HUES6 (cell line): ENCODE data around the gene CDK14.

Source experiments
- H3K27ac ChIP-seq: 2 replicates; pipeline ENCODE4 v1.7.0; 2013; ENCODE audit warnings: low read depth, mild to moderate bottlenecking, low read length, inconsistent platforms
- H3K27me3 ChIP-seq: 2 replicates; pipeline ENCODE4 v1.6.1; 2013; ENCODE audit warnings: low read length; ENCODE audit not compliant: control insufficient read depth, insufficient read depth
- H3K36me3 ChIP-seq: 2 replicates; pipeline ENCODE4 v1.6.1; 2013; ENCODE audit warnings: low read length; ENCODE audit not compliant: control insufficient read depth, insufficient read depth
- H3K4me1 ChIP-seq: 2 replicates; pipeline ENCODE4 v1.6.1; 2013; ENCODE audit warnings: low read length; ENCODE audit not compliant: control insufficient read depth, insufficient read depth
- H3K4me3 ChIP-seq: 2 replicates; pipeline ENCODE4 v1.5.1; 2013; ENCODE audit warnings: low read depth, low read length
- H3K9ac ChIP-seq: one replicate; pipeline ENCODE4 v1.6.1; 2013; ENCODE audit warnings: mild to moderate bottlenecking, low read length
- H3K9me3 ChIP-seq: 2 replicates; pipeline ENCODE4 v1.6.1; 2013; ENCODE audit warnings: low read depth, low read length; ENCODE audit not compliant: control insufficient read depth, insufficient read depth

Gene CDK14

GRCh38 chr7:90736968-90737939 is 141.1 kb downstream of the CDK14 start:
- Histone ChIP-seq H3K9ac (no peak overlapping the region), H3K9me3 (no peaks in the 10 kb centered on the region), H3K36me3 (no peaks in the 10 kb centered on the region), H3K4me3 (no peak overlapping the region), H3K27me3 (no peaks in the 10 kb centered on the region), H3K27ac (no peak overlapping the region), H3K4me1 (no peaks in the 10 kb centered on the region)

GRCh38 chr7:90738249-90738648 is 142.1 kb downstream of the CDK14 start:
- no peaks in the 10 kb centered on the region for H3K9me3 ChIP-seq
- H3K27me3 ChIP-seq: no peaks in the 10 kb centered on the region
- no peaks in the 10 kb centered on the region for H3K36me3 ChIP-seq
- H3K27ac ChIP-seq: no peak overlapping the region
- no peaks in the 10 kb centered on the region for H3K4me1 ChIP-seq
- H3K4me3 ChIP-seq: no peak overlapping the region
- no peak overlapping the region for H3K9ac ChIP-seq

- H3K9me3 ChIP-seq: no peaks in the 10 kb centered on the region
- H3K4me1 ChIP-seq: no peaks in the 10 kb centered on the region
- H3K27me3 ChIP-seq: no peaks in the 10 kb centered on the region
- H3K27ac ChIP-seq: no peak overlapping the region
- no peak overlapping the region for H3K9ac ChIP-seq
- H3K36me3 ChIP-seq: no peaks in the 10 kb centered on the region
- no peak overlapping the region for H3K4me3 ChIP-seq
Observed at GRCh38 chr7:90739716-90740115, 143.6 kb downstream of the CDK14 start.

- H3K27ac ChIP-seq: no peak overlapping the region
- no peak overlapping the region for H3K9ac ChIP-seq
- no peak overlapping the region for H3K4me3 ChIP-seq
- no peaks in the 10 kb centered on the region for H3K36me3 ChIP-seq
- H3K9me3 ChIP-seq: no peaks in the 10 kb centered on the region
- no peaks in the 10 kb centered on the region for H3K4me1 ChIP-seq
- H3K27me3 ChIP-seq: no peaks in the 10 kb centered on the region
Observed at GRCh38 chr7:90740386-90740785, 144.3 kb downstream of the CDK14 start.

GRCh38 chr7:90743626-90744025 is 147.5 kb downstream of the CDK14 start:
- H3K9ac ChIP-seq: no peak overlapping the region
- no peaks in the 10 kb centered on the region for H3K36me3 ChIP-seq
- no peak overlapping the region for H3K27ac ChIP-seq
- H3K9me3 ChIP-seq: no peaks in the 10 kb centered on the region
- no peaks in the 10 kb centered on the region for H3K27me3 ChIP-seq
- H3K4me1 ChIP-seq: no peaks in the 10 kb centered on the region
- no peak overlapping the region for H3K4me3 ChIP-seq

- Histone ChIP-seq H3K9me3 (no peaks in the 10 kb centered on the region), H3K36me3 (no peaks in the 10 kb centered on the region), H3K27me3 (no peaks in the 10 kb centered on the region), H3K9ac (no peak overlapping the region), H3K27ac (no peak overlapping the region), H3K4me1 (no peaks in the 10 kb centered on the region; the same call in 1 of the 2 replicates), H3K4me3 (no peak overlapping the region)
Observed at GRCh38 chr7:90747516-90747915, 151.4 kb downstream of the CDK14 start.

GRCh38 chr7:90749262-90749661 is 153.1 kb downstream of the CDK14 start:
- no peaks in the 10 kb centered on the region for H3K9me3 ChIP-seq
- H3K27me3 ChIP-seq: no peaks in the 10 kb centered on the region
- H3K9ac ChIP-seq: no peak overlapping the region
- no peak overlapping the region for H3K27ac ChIP-seq
- no peak overlapping the region for H3K4me3 ChIP-seq
- no peaks in the 10 kb centered on the region; the same call in 1 of the 2 replicates for H3K4me1 ChIP-seq
- no peaks in the 10 kb centered on the region for H3K36me3 ChIP-seq

GRCh38 chr7:90749774-90750173 is 153.7 kb downstream of the CDK14 start:
- no peak overlapping the region for H3K9ac ChIP-seq
- no peaks in the 10 kb centered on the region; the same call in 1 of the 2 replicates for H3K4me1 ChIP-seq
- H3K9me3 ChIP-seq: no peaks in the 10 kb centered on the region
- no peaks in the 10 kb centered on the region for H3K36me3 ChIP-seq
- no peaks in the 10 kb centered on the region for H3K27me3 ChIP-seq
- H3K4me3 ChIP-seq: no peak overlapping the region
- no peak overlapping the region for H3K27ac ChIP-seq

GRCh38 chr7:90751595-90751994 is 155.5 kb downstream of the CDK14 start:
- H3K4me1 ChIP-seq: no peaks in the 10 kb centered on the region; the same call in 1 of the 2 replicates
- H3K27ac ChIP-seq: no peak overlapping the region
- no peaks in the 10 kb centered on the region for H3K9me3 ChIP-seq
- no peak overlapping the region for H3K4me3 ChIP-seq
- no peak overlapping the region for H3K9ac ChIP-seq
- H3K36me3 ChIP-seq: no peaks in the 10 kb centered on the region
- no peaks in the 10 kb centered on the region for H3K27me3 ChIP-seq

- Histone ChIP-seq H3K36me3 (no peaks in the 10 kb centered on the region), H3K9me3 (no peaks in the 10 kb centered on the region), H3K9ac (no peak overlapping the region), H3K27me3 (no peaks in the 10 kb centered on the region), H3K4me3 (no peak overlapping the region), H3K4me1 (no peaks in the 10 kb centered on the region; the same call in 1 of the 2 replicates), H3K27ac (no peak overlapping the region)
Observed at GRCh38 chr7:90752051-90752450, 155.9 kb downstream of the CDK14 start.

GRCh38 chr7:90755041-90755440 is 158.9 kb downstream of the CDK14 start:
- Histone ChIP-seq H3K9ac (no peak overlapping the region), H3K4me3 (no peak overlapping the region), H3K36me3 (no peaks in the 10 kb centered on the region), H3K9me3 (no peaks in the 10 kb centered on the region), H3K4me1 (no peaks in the 10 kb centered on the region), H3K27me3 (no peaks in the 10 kb centered on the region), H3K27ac (no peak overlapping the region)
